NB4 (cell line): ENCODE data around the gene GJD3.

Experiments
- DNase-seq: peaks from one replicate; pipeline ENCODE4 v3.0.0; 2010; ENCODE audit warnings: low read depth
- H3K4me3 ChIP-seq: one replicate; pipeline ENCODE4 v1.5.1; 2011; ENCODE audit warnings: mild to moderate bottlenecking, low read depth, low read length, moderate library complexity
- MYC ChIP-seq: IDR thresholded peaks from 2 replicates; pipeline ENCODE4 v1.6.1; 2011; ENCODE audit warnings: low read depth, low read length
- POLR2A ChIP-seq: IDR thresholded peaks from 2 replicates; pipeline ENCODE4 v1.6.1; 2011; ENCODE audit warnings: mild to moderate bottlenecking; ENCODE audit not compliant: insufficient read length; ENCODE audit errors: extremely low read depth
- TF ChIP-seq, protein P1 (sequence below): IDR thresholded peaks from one replicate; pipeline ENCODE4 v1.5.1; 2012; ENCODE audit warnings: low read depth, low read length
- TF ChIP-seq, protein P2 (sequence below): IDR thresholded peaks from 2 replicates; pipeline ENCODE4 v1.6.1; 2011; ENCODE audit warnings: low read depth, low read length

The GJD3 gene

DNA sequence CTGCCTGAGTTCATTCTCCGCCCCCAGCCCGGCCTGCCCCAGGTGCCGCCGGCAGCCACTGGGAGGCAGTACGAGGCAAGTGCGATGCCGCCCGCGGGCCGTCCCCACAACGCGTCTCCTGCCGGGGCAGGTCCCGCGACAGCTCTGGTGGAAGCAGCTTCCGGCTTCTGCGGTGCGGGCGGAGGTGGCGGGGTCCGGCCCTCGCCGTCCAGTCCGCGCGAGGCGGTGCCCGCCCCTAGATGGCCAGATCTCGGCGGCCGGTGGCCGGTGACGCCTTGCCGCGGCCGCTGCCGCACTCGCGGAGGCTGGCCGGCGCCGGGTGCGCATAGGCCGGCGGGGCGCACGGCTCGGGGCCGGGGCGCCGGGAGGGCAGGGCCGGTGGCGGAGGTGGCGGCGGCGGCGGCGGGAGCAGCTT, 1.8 kb downstream of the GJD3 start:
- H3K4me3 ChIP-seq, result peak overlapping the region; percentile 40
- TF ChIP-seq MYC (no peak), POLR2A (peak; percentile 39)
- TF ChIP-seq, protein P1, sequence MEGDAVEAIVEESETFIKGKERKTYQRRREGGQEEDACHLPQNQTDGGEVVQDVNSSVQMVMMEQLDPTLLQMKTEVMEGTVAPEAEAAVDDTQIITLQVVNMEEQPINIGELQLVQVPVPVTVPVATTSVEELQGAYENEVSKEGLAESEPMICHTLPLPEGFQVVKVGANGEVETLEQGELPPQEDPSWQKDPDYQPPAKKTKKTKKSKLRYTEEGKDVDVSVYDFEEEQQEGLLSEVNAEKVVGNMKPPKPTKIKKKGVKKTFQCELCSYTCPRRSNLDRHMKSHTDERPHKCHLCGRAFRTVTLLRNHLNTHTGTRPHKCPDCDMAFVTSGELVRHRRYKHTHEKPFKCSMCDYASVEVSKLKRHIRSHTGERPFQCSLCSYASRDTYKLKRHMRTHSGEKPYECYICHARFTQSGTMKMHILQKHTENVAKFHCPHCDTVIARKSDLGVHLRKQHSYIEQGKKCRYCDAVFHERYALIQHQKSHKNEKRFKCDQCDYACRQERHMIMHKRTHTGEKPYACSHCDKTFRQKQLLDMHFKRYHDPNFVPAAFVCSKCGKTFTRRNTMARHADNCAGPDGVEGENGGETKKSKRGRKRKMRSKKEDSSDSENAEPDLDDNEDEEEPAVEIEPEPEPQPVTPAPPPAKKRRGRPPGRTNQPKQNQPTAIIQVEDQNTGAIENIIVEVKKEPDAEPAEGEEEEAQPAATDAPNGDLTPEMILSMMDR, result peak; percentile 74
- TF ChIP-seq, protein P2, sequence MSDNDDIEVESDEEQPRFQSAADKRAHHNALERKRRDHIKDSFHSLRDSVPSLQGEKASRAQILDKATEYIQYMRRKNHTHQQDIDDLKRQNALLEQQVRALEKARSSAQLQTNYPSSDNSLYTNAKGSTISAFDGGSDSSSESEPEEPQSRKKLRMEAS, result peak; percentile 33; the same call in 1 of the 2 replicates
- peak; percentile 90 for DNase-seq

DNA sequence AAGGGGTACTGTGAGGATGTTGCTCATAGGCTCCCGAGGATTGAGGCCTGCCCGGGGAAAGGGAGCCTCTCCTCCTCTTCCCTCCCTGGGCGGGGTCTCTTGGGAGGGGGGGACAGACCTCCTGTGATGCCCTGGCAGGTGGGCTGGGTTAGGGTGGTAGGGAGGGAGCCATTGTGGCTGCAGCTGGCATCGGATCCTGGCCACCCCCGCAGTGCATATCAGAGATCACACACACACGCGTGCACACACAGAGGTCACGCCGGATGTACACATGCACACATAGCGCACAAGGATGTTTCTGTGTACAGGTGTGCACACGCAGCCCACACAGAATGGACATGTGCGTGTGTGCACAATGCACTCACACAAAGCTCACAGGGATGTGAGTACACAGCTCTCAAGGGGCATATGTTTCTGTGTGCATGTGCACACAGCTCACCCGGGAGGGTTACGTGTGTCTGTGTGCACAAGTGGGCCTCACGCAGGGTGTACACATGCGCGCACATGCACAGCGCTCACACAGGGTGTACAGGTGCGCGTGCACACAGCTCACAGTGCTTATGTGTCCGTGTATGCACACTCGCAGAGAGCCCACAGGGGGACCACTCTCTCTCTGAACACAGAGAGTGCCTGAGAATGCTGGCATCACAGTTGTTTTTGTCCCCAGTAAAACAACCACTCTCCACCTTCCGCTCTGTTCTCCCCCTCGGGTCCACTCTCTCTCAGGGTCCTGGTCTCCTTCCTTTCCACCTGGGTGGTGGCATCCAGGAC, 2.4 kb downstream of the GJD3 start:
- no peak for DNase-seq
- H3K4me3 ChIP-seq, result peak overlapping the region; percentile 40
- TF ChIP-seq POLR2A, result no peak
- TF ChIP-seq, protein P2, result no peak
- TF ChIP-seq MYC, result no peak
- TF ChIP-seq, protein P1, result no peak

DNA sequence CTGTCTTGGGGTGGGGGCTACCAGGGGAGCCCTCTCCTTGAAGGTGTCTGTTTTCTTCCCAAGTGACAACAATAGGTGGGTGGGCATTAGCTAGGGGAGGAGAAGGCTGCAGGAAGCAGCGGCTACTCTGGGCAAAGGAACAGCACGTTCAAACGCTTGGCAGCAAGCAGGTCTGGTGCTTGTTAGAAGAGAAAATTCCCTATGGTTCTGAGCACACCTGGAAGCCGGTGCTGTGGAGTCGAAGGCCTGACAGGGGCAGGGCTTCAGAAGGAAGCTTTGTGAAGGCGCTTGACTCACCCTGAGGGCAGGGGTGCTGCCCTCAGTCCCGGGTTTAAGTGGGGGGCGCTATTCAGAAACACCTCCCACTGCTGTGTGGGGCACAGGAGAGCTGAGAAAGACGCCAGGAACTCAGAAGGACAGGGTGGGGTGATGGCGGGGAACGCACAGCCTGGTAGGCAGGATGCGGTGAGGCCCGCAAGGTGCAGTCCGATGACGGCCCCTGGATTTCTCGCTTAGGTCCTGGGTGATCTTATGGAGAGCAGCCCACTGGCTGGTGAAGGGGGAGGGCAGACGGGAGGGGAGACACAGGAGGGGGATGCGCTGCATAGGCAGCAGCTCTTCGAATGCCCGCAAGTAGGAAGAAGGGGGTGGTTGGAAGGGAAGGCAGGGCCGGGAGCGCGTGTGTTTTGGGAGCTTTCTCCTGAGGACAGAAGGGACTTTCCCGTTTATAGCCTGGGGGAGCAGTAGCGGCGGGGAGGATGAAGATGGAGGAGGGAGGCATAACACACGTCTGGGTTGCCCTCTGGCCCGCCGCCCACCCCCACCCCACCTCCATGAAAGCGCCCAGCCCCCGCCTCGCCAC, 3.2 kb downstream of the GJD3 start:
- DNase-seq, result no peak
- no peak overlapping the region for H3K4me3 ChIP-seq

DNA sequence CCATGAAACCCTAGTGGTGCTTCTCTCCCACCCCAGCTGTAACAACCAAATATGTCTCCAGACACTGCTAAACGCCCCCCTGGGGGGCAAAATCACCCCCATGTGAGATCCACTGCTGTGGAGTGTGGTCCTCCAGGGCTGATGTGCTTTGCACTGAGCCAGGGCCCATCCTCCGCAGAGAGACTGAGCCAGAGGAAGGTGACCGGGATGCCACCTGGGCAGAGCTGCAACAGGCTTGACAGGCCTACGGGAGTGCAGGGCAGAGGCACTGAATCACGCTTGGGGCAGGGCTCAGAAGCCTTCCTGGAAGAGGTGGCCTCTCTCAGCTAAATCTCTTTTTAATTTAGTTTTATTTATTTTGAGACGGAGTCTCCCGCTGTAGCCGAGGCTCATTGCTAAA, 4.4 kb downstream of the GJD3 start:
- H3K4me3 ChIP-seq, result no peak overlapping the region
- DNase-seq, result no peak
- TF ChIP-seq, protein P1, result no peak
- TF ChIP-seq POLR2A (no peak), MYC (no peak)
- TF ChIP-seq, protein P2, result no peak

More for the DNA sequence above, 3.2 kb downstream of the GJD3 start:
- TF ChIP-seq POLR2A (no peak), MYC (no peak)
- TF ChIP-seq, protein P1, result no peak
- TF ChIP-seq, protein P2, result no peak

DNA sequence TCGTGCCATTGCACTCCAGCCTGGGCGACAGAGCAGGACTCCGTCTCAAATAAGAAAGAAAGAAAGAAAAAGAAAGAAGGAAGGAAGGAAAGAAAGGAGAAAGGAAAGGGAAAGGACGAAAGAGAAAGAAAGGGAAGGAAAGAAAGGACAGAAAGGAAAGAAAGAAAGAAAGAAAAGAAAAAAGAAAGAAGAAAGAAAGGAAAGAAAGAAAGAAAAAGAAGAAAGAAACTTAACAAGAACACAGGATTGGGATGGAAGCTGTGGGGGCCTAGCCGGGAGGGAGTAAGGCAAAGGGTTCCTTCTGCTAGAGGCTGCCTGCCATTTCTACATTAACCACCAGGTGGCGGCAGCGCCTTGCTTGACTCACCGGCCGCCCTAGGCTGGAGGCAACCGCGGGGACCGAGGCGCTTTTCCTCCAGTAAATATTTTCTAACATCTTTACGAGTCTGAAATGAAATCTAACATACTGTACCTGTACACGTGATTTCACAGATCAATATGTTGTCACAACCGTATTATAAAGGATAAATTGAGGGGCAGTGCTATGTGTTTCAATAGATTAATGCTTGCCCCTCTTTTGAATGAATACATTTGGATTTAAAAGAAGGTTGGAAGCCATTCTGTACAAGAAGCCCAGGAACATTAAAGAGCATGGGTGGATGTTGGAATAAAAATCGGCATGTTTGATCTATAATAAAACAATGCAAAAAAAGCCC, 6.1 kb downstream of the GJD3 start:
- H3K4me3 ChIP-seq, result peak overlapping the region; percentile 43
- DNase-seq, result peak; percentile 88
- TF ChIP-seq MYC (no peak), POLR2A (no peak)
- TF ChIP-seq, protein P2, result 0 out of 2 replicates have a peak, but pooled peaks have one; percentile 1
- TF ChIP-seq, protein P1, result peak; percentile 70
